Esophagus muscularis mucosa (tissue), 2 donors: Measurements from ENCODE around the gene TMEM131.

Experiments used
- EP300 ChIP-seq: sonication (generic); formaldehyde crosslinking; IDR thresholded peaks from one replicate; pipeline ENCODE4 v1.6.1; 2017; ENCODE audit warnings: antibody characterized with exemption
- POLR2A ChIP-seq: fragments of 450-650 bp; IDR thresholded peaks from one replicate; pipeline ENCODE4 v1.6.1; 2017; ENCODE audit warnings: antibody characterized with exemption, moderate library complexity, mild to moderate bottlenecking, low read depth

GRCh38 chr2:97745474-97746174, 250.1 kb downstream of the TMEM131 start:
- TF ChIP-seq EP300 (no peak), POLR2A (no peak)
